Astrocyte of the spinal cord (primary cell): ENCODE results near the gene WDR1.
"Not testable (repeated sequence)": the region's sequence is repeated elsewhere in the genome, so short reads cannot be mapped to it uniquely, and the experiment has no call there.

ENCODE experiments used
- DNase-seq: peaks from one replicate; pipeline ENCODE4 v3.0.0; 2011; ENCODE audit warnings: low read depth, low spot score
- H3K4me3 ChIP-seq: 2 replicates; pipeline ENCODE4 v1.5.1; 2011; ENCODE audit warnings: low read depth, mild to moderate bottlenecking, low read length, moderate library complexity
- CTCF ChIP-seq: IDR thresholded peaks from 2 replicates; pipeline ENCODE4 v1.5.1; 2012; ENCODE audit warnings: low read depth, mild to moderate bottlenecking, low read length, inconsistent platforms
- in situ Hi-C: cut with HindIII; loops from 2 replicates; pipeline ENCODE4 v1.10.0; 2017; ENCODE audit warnings: low sequenced_read_pairs

Gene WDR1

GRCh38 chr4:10135260-10135659 is 18.7 kb upstream of the WDR1 start:
- H3K4me3 ChIP-seq, result no peak overlapping the region
- no peak for TF ChIP-seq CTCF
- in situ Hi-C loops, result no loop called here
- no peak for DNase-seq

- no peak for DNase-seq
- in situ Hi-C loops, result no loop called here
- TF ChIP-seq CTCF, result no peak
- no peak overlapping the region for H3K4me3 ChIP-seq
These were observed 17.5 kb upstream of the WDR1 start for GRCh38 chr4:10134141-10134540.

DNA sequence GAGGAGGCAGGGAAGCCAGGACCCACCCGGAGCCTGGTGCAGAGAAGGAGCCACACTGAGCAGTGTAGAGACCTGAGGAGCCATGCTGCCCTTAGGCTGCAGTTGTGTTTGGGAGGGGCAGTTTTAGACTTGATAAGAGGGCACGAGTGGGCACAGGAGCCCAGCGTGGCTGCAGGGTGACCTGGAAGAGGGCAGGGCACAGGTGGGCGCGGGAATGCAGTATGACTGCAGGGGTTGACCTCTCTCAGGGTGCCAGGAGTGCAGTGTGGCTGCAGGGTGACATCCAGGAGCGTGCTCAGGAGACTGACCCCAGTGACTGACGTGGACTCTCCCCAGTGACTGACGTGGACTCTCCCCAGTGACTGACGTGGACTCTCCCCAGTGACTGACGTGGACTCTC is 14.6 kb upstream of the WDR1 start:
- in situ Hi-C loops, result no loop called here
- TF ChIP-seq CTCF, result no peak
- DNase-seq, result no peak
- no peak overlapping the region for H3K4me3 ChIP-seq

GRCh38 chr4:10130178-10130888 is 13.7 kb upstream of the WDR1 start:
- H3K4me3 ChIP-seq, result no peak overlapping the region
- in situ Hi-C loops, result no loop called here

DNA sequence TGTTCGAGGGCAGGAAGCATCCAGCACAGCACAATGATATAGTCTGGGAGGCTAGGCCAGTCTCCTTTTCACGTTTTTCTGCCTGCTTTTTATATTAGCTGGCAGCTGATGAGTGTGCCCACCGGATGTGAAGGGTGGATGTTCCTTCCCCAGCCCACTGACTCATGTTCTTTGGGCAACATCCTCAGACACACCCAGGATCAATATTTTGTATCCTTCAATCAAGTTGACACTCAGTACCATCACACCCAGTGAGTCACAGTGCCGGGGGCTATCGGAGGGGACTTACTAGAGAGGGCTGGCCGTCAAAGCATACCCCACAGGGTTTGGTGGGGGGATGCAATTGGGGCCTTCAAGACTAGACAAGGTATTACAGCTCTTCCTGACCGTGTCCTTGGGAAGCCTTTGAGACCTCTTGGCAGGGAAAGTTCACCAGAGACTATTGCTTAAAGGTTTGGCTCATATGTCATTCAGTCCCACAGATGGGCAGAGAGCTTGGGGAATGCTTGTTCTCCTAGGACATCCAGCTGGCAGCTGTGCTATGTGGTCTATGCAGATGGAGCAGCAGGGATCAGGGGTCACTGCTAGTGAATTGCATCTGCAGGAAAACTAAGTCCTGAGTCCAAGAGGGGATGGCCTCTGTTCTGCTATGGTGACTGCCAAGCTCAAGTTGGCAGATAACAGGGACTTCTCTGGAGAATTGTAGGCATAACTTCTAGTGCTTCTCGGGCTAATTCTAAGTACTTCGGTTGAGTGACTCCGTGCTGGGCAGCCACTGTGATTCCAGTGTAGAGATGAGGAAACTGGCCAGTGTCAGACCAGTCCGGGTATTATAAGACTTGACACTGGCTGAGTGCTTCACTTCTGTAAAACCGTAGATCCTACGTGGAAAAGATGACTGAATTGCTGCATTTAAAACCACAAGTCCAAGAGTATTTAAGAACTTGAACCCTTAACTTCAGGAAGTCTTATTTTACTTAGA is 12.9 kb upstream of the WDR1 start:
- no peak for TF ChIP-seq CTCF
- in situ Hi-C loops, result no loop called here
- DNase-seq, result no peak
- no peak overlapping the region for H3K4me3 ChIP-seq

More at GRCh38 chr4:10130178-10130888, 13.7 kb upstream of the WDR1 start:
- no peak for DNase-seq
- TF ChIP-seq CTCF, result no peak

DNA sequence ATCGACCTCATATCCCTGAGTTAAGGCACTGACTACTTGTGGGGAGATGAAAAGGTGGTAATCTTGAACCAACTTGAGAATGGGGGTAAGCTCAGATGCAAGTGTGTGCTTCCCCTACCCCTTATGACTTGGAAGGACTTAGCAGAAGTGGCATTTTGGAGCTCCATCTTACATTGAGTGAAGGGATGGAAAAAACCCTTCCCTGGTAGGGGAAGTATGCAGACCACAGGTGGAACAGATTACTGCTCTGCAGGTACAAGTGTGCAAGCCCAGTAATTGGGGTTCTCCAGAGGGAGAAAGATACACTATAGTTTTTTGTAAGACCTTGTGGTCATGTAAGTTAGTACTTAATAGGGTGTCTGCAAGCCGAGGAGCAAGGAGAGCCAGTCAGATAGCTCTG is 12.2 kb upstream of the WDR1 start:
- no peak overlapping the region for H3K4me3 ChIP-seq
- no peak for DNase-seq
- TF ChIP-seq CTCF, result no peak
- in situ Hi-C loops, result no loop called here

GRCh38 chr4:10127531-10127930 is 10.9 kb upstream of the WDR1 start:
- H3K4me3 ChIP-seq, in situ Hi-C loops, DNase-seq: not testable (repeated sequence)
